HUES48 (cell line): ENCODE results near the gene CTXN1.

Experiments
- H3K27ac ChIP-seq: one replicate; pipeline ENCODE4 v1.7.0; 2013; ENCODE audit warnings: low read depth, low read length, inconsistent platforms
- H3K27me3 ChIP-seq: 2 replicates; pipeline ENCODE4 v1.6.1; 2013; ENCODE audit warnings: mild to moderate bottlenecking, low read length; ENCODE audit not compliant: control insufficient read depth, insufficient read depth
- H3K36me3 ChIP-seq: 2 replicates; pipeline ENCODE4 v1.6.1; 2013; ENCODE audit warnings: low read length; ENCODE audit not compliant: control insufficient read depth, insufficient read depth
- H3K4me1 ChIP-seq: 2 replicates; pipeline ENCODE4 v1.6.1; 2013; ENCODE audit warnings: mild to moderate bottlenecking, low read length; ENCODE audit not compliant: control insufficient read depth, insufficient read depth
- H3K4me3 ChIP-seq: 2 replicates; pipeline ENCODE4 v1.5.1; 2013; ENCODE audit warnings: mild to moderate bottlenecking, low read depth, low read length
- H3K9ac ChIP-seq: 2 replicates; pipeline ENCODE4 v1.6.1; 2013; ENCODE audit warnings: mild to moderate bottlenecking, low read depth, low read length, moderate library complexity
- H3K9me3 ChIP-seq: 2 replicates; pipeline ENCODE4 v1.6.1; 2013; ENCODE audit warnings: low read length; ENCODE audit not compliant: control insufficient read depth, insufficient read depth

CTXN1 gene

DNA sequence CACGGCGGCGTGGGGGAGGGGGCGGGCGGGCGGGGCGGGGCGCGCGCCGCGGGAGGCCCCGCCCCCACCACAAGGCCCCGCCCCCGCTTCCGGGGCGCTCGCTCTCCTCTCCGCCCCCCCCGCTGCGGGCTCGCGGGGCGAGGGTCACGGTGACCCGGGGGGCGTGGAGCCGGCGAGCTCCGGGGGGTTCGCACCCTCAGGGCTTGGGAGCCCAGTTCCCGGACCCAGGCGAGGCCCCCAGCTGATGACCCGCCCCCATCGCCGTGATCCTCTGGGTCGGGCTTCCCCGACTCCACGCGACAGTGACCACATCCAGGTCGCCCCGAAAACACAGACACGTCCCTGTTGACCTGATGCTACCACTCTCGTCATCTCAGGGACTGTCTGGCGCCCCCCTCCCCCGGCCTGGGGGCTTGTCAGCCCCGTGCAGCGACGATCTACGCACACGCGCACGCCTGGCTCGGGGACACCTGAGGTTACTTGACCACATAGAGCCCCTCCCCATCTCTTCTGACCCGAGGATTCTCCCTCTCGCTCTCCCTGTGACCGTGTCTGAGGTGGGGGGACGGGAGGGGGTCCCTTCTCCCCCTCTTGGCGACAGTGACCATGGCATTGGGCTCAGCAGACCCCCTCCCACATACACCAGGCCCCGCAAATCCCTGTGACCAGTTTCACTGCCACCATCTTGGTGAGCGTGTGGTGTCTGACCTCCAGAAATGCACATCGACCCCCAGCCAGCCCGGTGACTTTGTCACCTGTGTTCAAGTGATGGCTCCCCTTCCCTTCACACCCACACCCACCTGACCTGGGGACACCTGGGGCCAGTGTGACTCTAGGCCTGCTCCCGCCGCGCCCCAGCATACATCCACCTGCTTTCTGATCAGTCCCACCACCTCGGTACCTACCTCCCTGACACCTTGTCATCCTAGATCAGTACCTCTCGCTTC, 21.6 kb downstream of the CTXN1 start:
- Histone ChIP-seq H3K27me3 (no peaks in the 10 kb centered on the region), H3K4me1 (peaks cover 6% of the 10 kb centered on the region; the same call in 1 of the 2 replicates), H3K36me3 (peaks cover 15% of the 10 kb centered on the region; the same call in 1 of the 2 replicates), H3K9me3 (no peaks in the 10 kb centered on the region), H3K27ac (peak overlapping the region; percentile 88), H3K4me3 (peak overlapping the region; percentile 92), H3K9ac (peak overlapping the region; percentile 62; the same call in 1 of the 2 replicates)

DNA sequence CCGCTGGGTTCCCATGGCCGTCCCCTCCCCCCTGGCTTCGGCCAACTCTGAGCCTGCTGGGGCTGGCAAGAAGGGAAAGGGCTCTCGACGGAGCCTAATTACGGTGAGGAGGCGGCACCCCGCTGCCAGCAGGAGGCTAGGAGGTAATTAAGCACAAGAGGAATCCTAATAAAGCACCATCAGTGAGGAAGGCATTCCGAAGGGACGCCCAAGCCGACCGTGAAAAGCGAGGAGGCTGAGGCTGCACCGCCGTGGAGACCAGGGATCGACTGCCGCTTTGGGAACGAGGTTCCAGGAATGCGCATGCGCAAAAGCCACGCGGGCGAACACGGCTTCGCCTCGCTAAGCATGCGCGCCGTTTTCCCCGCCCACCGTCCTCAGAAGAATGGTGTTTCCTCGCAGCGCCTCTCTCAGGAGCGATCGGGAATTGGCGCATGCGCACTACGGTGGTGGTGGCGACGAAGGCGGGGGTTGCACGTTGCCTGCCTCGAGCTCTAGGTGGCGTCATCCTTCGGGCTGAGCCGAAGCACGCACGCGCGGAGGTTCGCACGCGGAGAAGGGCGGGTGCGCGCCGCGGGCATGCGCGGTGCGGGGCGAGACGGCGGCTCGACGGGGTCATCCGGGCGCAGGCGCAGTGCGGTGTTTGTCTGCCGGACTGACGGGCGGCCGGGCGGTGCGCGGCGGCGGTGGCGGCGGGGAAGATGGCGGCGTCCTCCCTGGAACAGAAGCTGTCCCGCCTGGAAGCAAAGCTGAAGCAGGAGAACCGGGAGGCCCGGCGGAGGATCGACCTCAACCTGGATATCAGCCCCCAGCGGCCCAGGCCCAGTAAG, 22.5 kb downstream of the CTXN1 start, which contains the start of gene MAP2K7:
Gene MAP2K7 (plus strand): TSS at position 634 of the 830 bp plus-strand sequence. CDS start 68 bp downstream, at position 702.
- peaks cover 18% of the 10 kb centered on the region; the same call in 1 of the 2 replicates for H3K36me3 ChIP-seq
- peak within 1 kb of the TSS; percentile 92 for H3K4me3 ChIP-seq
- peaks cover 6% of the 10 kb centered on the region; the same call in 1 of the 2 replicates for H3K4me1 ChIP-seq
- peak within 1 kb of the TSS; percentile 65 for H3K9ac ChIP-seq
- peak within 1 kb of the TSS; percentile 88 for H3K27ac ChIP-seq
- H3K9me3 ChIP-seq: no peaks in the 10 kb centered on the region
- no peaks in the 10 kb centered on the region for H3K27me3 ChIP-seq

DNA sequence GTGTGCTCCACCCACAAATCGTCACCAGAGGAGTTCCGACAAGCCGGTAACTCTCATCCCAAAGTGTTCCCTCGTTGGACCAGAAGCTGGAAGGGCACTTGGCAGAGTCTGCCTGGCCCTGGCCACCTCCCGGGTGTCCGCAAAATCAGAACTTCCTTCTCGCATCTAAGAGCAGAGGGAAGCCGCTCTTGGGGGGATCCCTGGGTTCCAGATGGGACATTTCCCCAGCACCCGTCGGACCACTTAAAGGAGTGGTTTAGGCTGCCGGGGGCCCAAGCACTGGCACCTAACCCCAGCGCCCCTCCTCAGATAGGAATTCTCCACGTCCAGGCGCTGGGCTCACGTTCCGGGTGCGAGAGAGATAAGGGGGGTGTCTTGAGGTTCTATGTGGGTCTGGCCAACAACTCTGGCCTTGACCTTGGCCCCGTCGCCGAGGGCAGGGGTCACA, 23.1 kb downstream of the CTXN1 start:
- H3K27ac ChIP-seq: peak overlapping the region; percentile 86
- H3K9ac ChIP-seq: peak overlapping the region; percentile 65
- H3K4me3 ChIP-seq: peak overlapping the region; percentile 69
- peaks cover 6% of the 10 kb centered on the region; the same call in 1 of the 2 replicates for H3K4me1 ChIP-seq
- no peaks in the 10 kb centered on the region for H3K27me3 ChIP-seq
- peaks cover 18% of the 10 kb centered on the region; the same call in 1 of the 2 replicates for H3K36me3 ChIP-seq
- no peaks in the 10 kb centered on the region for H3K9me3 ChIP-seq

DNA sequence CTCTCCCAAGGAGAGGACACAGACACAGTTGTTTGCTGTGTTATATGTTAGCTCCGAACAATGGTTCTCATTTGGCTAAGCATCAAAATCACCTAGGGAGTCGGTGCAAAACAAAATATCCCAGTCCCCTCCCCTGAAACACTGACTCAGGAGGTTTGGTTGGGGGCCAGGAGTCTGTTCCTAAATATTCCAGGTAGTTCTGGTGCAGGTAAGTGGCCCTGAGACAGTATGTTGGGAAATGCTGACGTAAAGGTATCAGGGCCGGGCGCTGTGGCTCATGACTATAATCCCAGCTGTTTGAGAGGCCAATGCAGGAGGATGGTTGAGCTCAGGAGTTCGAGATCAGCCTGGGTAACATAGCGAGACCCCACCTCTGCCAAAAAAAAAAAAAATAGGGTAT, 24.6 kb downstream of the CTXN1 start:
- Histone ChIP-seq H3K4me1 (peaks cover 6% of the 10 kb centered on the region; the same call in 1 of the 2 replicates), H3K27me3 (no peaks in the 10 kb centered on the region), H3K9me3 (no peaks in the 10 kb centered on the region), H3K9ac (no peak overlapping the region), H3K36me3 (peaks cover 17% of the 10 kb centered on the region; the same call in 1 of the 2 replicates), H3K27ac (no peak overlapping the region), H3K4me3 (no peak overlapping the region)

DNA sequence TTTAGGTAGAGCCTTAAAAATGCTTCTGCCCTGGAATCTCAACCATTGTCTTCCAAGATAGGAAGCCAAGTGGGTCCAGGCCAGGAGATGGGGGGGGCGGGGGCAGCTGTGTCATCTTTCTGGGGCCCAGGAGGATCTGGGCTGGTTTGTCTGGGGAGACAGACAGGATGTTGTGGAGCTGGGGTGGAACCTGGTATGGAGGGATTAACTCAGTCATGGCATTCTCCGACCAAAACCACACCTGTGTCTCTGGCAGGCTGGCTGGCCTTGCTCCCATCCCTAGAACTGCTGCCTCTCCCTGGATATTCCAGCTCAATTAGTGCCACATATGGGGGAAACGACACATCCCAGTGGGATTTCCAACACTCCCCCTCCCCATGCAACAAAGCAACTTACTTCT, 25.0 kb downstream of the CTXN1 start:
- Histone ChIP-seq H3K4me1 (peaks cover 6% of the 10 kb centered on the region; the same call in 1 of the 2 replicates), H3K27me3 (no peaks in the 10 kb centered on the region), H3K36me3 (peaks cover 13% of the 10 kb centered on the region; the same call in 1 of the 2 replicates), H3K9me3 (no peaks in the 10 kb centered on the region), H3K4me3 (no peak overlapping the region), H3K9ac (no peak overlapping the region), H3K27ac (no peak overlapping the region)

DNA sequence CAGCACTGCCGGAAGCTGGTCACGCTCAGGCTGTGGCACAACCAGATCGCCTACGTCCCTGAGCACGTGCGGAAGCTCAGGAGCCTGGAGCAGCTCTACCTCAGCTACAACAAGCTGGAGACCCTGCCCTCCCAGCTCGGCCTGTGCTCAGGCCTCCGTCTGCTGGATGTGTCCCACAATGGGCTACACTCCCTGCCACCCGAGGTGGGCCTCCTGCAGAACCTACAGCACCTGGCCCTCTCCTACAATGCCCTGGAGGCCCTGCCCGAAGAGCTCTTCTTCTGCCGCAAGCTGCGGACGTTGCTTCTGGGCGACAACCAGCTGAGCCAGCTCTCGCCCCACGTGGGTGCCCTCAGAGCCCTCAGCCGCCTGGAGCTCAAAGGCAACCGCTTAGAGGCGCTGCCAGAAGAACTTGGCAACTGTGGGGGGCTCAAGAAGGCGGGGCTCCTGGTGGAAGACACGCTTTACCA, 25.5 kb downstream of the CTXN1 start:
- no peaks in the 10 kb centered on the region for H3K9me3 ChIP-seq
- peaks cover 10% of the 10 kb centered on the region; the same call in 1 of the 2 replicates for H3K36me3 ChIP-seq
- H3K27me3 ChIP-seq: no peaks in the 10 kb centered on the region
- no peak overlapping the region for H3K4me3 ChIP-seq
- H3K4me1 ChIP-seq: peaks cover 6% of the 10 kb centered on the region; the same call in 1 of the 2 replicates
- H3K9ac ChIP-seq: no peak overlapping the region
- no peak overlapping the region for H3K27ac ChIP-seq

DNA sequence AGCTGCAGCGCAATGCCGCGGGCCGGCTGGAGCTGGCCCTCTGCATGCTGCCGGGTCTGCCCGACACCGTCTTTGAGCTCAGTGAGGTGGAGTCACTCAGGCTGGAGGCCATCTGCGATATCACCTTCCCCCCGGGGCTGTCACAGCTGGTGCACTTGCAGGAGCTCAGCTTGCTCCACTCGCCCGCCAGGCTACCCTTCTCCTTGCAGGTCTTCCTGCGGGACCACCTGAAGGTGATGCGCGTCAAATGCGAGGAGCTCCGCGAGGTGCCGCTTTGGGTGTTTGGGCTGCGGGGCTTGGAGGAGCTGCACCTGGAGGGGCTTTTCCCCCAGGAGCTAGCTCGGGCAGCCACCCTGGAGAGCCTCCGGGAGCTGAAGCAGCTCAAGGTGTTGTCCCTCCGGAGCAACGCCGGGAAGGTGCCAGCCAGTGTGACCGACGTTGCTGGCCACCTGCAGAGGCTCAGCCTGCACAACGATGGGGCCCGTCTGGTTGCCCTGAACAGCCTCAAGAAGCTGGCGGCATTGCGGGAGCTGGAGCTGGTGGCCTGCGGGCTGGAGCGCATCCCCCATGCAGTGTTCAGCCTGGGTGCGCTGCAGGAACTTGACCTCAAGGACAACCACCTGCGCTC, 26.1 kb downstream of the CTXN1 start:
- Histone ChIP-seq H3K9me3 (no peaks in the 10 kb centered on the region), H3K27me3 (no peaks in the 10 kb centered on the region), H3K4me1 (peaks cover 6% of the 10 kb centered on the region; the same call in 1 of the 2 replicates), H3K36me3 (peaks cover 10% of the 10 kb centered on the region; the same call in 1 of the 2 replicates), H3K27ac (no peak overlapping the region), H3K9ac (no peak overlapping the region), H3K4me3 (no peak overlapping the region)

DNA sequence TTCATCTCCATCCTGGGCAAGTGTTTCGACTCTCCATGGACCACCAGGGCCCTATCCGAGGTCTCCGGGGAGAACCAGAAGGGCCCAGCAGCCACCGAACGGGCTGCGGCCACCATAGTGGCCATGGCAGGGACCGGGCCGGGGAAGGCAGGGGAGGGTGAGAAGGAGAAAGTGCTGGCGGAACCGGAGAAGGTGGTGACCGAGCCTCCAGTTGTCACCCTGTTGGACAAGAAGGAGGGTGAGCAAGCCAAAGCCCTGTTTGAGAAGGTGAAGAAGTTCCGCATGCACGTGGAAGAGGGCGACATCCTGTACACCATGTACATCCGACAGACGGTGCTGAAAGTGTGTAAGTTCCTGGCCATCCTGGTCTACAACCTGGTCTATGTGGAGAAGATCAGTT, 27.0 kb downstream of the CTXN1 start:
- no peaks in the 10 kb centered on the region for H3K27me3 ChIP-seq
- peaks cover 10% of the 10 kb centered on the region; the same call in 1 of the 2 replicates for H3K36me3 ChIP-seq
- peaks cover 2% of the 10 kb centered on the region; the same call in 1 of the 2 replicates for H3K4me1 ChIP-seq
- no peaks in the 10 kb centered on the region for H3K9me3 ChIP-seq
- no peak overlapping the region for H3K4me3 ChIP-seq
- no peak overlapping the region for H3K27ac ChIP-seq
- H3K9ac ChIP-seq: no peak overlapping the region

DNA sequence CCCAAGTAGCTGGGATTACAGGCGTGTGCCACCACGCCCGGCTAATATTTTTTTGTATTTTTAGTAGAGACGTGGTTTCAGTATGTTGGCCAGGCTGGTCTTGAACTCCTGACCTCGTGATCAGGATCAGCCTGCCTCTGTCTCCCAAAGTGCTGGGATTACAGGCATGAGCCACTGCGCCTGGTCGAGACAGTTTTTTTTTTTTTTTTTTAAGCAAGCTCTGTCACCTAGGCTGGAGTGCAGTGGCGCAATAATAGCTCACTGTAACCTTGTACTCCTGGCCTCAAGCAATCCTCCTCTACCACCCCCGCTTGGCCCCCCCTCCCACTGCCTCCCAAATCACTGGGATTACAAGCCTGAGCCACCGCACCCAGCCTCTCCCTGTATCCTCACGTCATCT, 28.6 kb downstream of the CTXN1 start:
- Histone ChIP-seq H3K4me3 (no peak overlapping the region), H3K36me3 (peaks cover 10% of the 10 kb centered on the region; the same call in 1 of the 2 replicates), H3K27ac (no peak overlapping the region), H3K4me1 (no peaks in the 10 kb centered on the region; the same call in 1 of the 2 replicates), H3K9me3 (no peaks in the 10 kb centered on the region), H3K27me3 (no peaks in the 10 kb centered on the region), H3K9ac (no peak overlapping the region)

DNA sequence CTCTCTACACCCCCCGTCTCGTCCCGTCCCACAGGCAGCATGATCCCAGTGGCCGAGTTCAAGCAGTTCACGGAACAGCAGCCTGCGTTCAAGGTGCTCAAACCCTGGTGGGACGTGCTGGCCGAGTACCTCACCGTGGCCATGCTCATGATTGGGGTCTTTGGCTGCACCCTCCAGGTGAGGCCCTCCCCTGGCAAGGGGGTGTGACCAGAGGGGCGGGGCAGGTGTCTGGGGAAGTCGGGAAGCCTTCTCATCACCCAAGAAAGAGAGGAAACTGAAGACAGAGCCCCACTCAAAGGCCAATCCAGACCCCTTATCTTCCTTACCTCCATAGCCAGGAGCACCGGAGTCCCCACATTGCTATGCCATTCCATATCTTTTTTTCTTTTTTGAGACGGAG, 30.4 kb downstream of the CTXN1 start:
- Histone ChIP-seq H3K27me3 (no peaks in the 10 kb centered on the region), H3K4me1 (no peaks in the 10 kb centered on the region; the same call in 1 of the 2 replicates), H3K27ac (no peak overlapping the region), H3K4me3 (no peak overlapping the region), H3K9me3 (no peaks in the 10 kb centered on the region), H3K36me3 (peaks cover 10% of the 10 kb centered on the region; the same call in 1 of the 2 replicates), H3K9ac (no peak overlapping the region)
